Transverse colon (tissue), 4 donors: ENCODE measurements around the gene PRICKLE1. TPM values are rescaled to one million over a fixed set of nuclear protein-coding genes. Genes with fewer than 3 reads are reported as not detected.

Experiments used
- DNase-seq: peaks from one replicate; pipeline ENCODE4 v3.0.0-alpha.2; 2019
- H3K27ac ChIP-seq, 4 donors: fragments of 200-600 bp; sonication (generic); 2 replicates each; pipeline ENCODE4 v1.5.1; 2016 to 2018; ENCODE audit warnings: inconsistent platforms in 4 of 4
- H3K27me3 ChIP-seq: fragments of 200-600 bp; sonication (generic); 2 replicates; pipeline ENCODE4 v1.5.1; 2017; ENCODE audit warnings: inconsistent platforms
- H3K36me3 ChIP-seq, 4 donors: fragments of 200-600 bp; sonication (generic); 2 replicates each; pipeline ENCODE4 v1.5.1; 2017 to 2019; ENCODE audit warnings: inconsistent platforms in 4 of 4
- H3K4me1 ChIP-seq, 4 donors: fragments of 200-600 bp; sonication (generic); 2 replicates each; pipeline ENCODE4 v1.5.1; 2017 to 2020; ENCODE audit warnings: inconsistent platforms in 4 of 4
- H3K4me3 ChIP-seq, 4 donors: fragments of 200-600 bp; sonication (generic); 1 replicate in 1 of 4; 2 replicates in 3 of 4; pipeline versions ENCODE4 v1.5.1 to v1.6.1; 2017 to 2019; ENCODE audit warnings: inconsistent platforms in 4 of 4
- H3K9me3 ChIP-seq, 2 donors: fragments of 200-600 bp; sonication (generic); 2 replicates each; pipeline ENCODE4 v1.5.1; 2017 to 2019; ENCODE audit warnings: inconsistent platforms in 2 of 2
- EP300 ChIP-seq: sonication (generic); formaldehyde crosslinking; IDR thresholded peaks from one replicate; pipeline ENCODE4 v1.6.1; 2017; ENCODE audit warnings: antibody characterized with exemption, low read depth
- POLR2A ChIP-seq: fragments of 450-650 bp; IDR thresholded peaks from one replicate; pipeline ENCODE4 v1.6.1; 2016; ENCODE audit warnings: antibody characterized with exemption, mild to moderate bottlenecking, moderate library complexity
- POLR2AphosphoS5 ChIP-seq, 3 donors: sonication (generic); formaldehyde crosslinking; IDR thresholded peaks; one replicate each; pipeline ENCODE4 v1.6.1; 2016; ENCODE audit warnings: antibody characterized with exemption in 3 of 3
- WGBS, 2 donors: methylation state at CpG; one replicate each; pipeline ENCODE4 v1.1.5; 2018; ENCODE audit warnings: low coverage in 1 of 2; 5-methylcytosine and 5-hydroxymethylcytosine counted together
- in situ Hi-C, 4 donors: fragments of 200-750 bp; cut with MboI; loops; one replicate each; pipeline versions ENCODE4 v1.15.0 to v1.15.1; 2017; ENCODE audit warnings: low sequenced_read_pairs in 3 of 4, low pct_ligation_motif_present in 1 of 4, low pct_unique_long_range_greater_than_20kb in 1 of 4
- intact Hi-C: fragments of 100-400 bp; cut with DNase I; formaldehyde crosslinking; loops from one replicate; pipeline ENCODE4 v1.15.1; 2023; ENCODE audit warnings: low total_unique reads
- total RNA-seq, 4 donors: library from RNA; depleted of rRNA; stranded (reverse); fragments of >200 nt; gene quantifications; one replicate each; pipeline ENCODE4 v1.1.0, GENCODE V29; 2016
- TF ChIP-seq, protein P1 (sequence below), 5 experiments: fragments of 200-600 bp in 3 of 5; fragments of 450-650 bp in 2 of 5; sonication (generic) in 3 of 5; IDR thresholded peaks; 1 replicate in 2 of 5; 2 replicates in 3 of 5; pipeline ENCODE4 v1.5.1; 2016 to 2017; ENCODE audit warnings: antibody characterized with exemption in 5 of 5, inconsistent platforms in 3 of 5, mild to moderate bottlenecking in 2 of 5, moderate library complexity in 1 of 5

Gene PRICKLE1
- total RNA-seq, 4 donors from 2014 or later: 1.2 to 6.4 (median 2.8) TPM

- 17 to 60% methylated on average over 1 to 3 of the region's 3 CpGs for WGBS, 2 donors
- H3K36me3 ChIP-seq: no peaks in the 10 kb centered on the region
- H3K27ac ChIP-seq: no peak overlapping the region
- in situ Hi-C loops: loop anchor here in 2 of 4 donors (25.0 kb wide), 2 partner anchors 112 to 812 kb away; partner anchors contain the start of gene PRICKLE1 (in 1 of the 2)
- intact Hi-C loops: no loop called here
- DNase-seq: no peak
- H3K27me3 ChIP-seq: peaks cover 6% of the 10 kb centered on the region
- H3K4me1 ChIP-seq: peaks cover 0 to 19% (median 0%) of the 10 kb centered on the region in 4 donors
- H3K9me3 ChIP-seq: no peaks in the 10 kb centered on the region
- TF ChIP-seq, protein P1, sequence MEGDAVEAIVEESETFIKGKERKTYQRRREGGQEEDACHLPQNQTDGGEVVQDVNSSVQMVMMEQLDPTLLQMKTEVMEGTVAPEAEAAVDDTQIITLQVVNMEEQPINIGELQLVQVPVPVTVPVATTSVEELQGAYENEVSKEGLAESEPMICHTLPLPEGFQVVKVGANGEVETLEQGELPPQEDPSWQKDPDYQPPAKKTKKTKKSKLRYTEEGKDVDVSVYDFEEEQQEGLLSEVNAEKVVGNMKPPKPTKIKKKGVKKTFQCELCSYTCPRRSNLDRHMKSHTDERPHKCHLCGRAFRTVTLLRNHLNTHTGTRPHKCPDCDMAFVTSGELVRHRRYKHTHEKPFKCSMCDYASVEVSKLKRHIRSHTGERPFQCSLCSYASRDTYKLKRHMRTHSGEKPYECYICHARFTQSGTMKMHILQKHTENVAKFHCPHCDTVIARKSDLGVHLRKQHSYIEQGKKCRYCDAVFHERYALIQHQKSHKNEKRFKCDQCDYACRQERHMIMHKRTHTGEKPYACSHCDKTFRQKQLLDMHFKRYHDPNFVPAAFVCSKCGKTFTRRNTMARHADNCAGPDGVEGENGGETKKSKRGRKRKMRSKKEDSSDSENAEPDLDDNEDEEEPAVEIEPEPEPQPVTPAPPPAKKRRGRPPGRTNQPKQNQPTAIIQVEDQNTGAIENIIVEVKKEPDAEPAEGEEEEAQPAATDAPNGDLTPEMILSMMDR (IDR thresholded peaks at IDR 0.05): no peak
- TF ChIP-seq POLR2A: no peak
- TF ChIP-seq EP300: no peak
- TF ChIP-seq POLR2AphosphoS5 (IDR thresholded peaks at IDR 0.05): no peak
- H3K4me3 ChIP-seq: no peak overlapping the region
Measured at GRCh38 chr12:42475106-42475505, 114.4 kb downstream of the PRICKLE1 start.

- no peak for TF ChIP-seq POLR2AphosphoS5 (IDR thresholded peaks at IDR 0.05)
- TF ChIP-seq EP300: no peak
- TF ChIP-seq POLR2A: no peak
- TF ChIP-seq, protein P1 (IDR thresholded peaks at IDR 0.05): no peak
- in situ Hi-C loops: no loop called here
- 58 to 60% methylated on average over 2 of the region's 2 CpGs for WGBS, 2 donors
- Histone ChIP-seq H3K27ac (no peak overlapping the region), H3K4me1 (peaks cover 0 to 23% (median under 1%) of the 10 kb centered on the region in 4 donors), H3K9me3 (no peaks in the 10 kb centered on the region), H3K4me3 (no peak overlapping the region), H3K36me3 (no peaks in the 10 kb centered on the region), H3K27me3 (no peaks in the 10 kb centered on the region)
- DNase-seq: no peak
- intact Hi-C loops: no loop called here
Measured at GRCh38 chr12:42474391-42474790, 115.2 kb downstream of the PRICKLE1 start.

GRCh38 chr12:42473561-42473960 lies 116.0 kb downstream of the PRICKLE1 start:
- H3K4me1 ChIP-seq: peaks cover 0 to 23% (median 4%) of the 10 kb centered on the region in 4 donors
- no peak overlapping the region for H3K4me3 ChIP-seq
- no peak for DNase-seq
- H3K9me3 ChIP-seq: no peaks in the 10 kb centered on the region
- TF ChIP-seq POLR2AphosphoS5 (IDR thresholded peaks at IDR 0.05) (no peak), EP300 (no peak), POLR2A (no peak)
- TF ChIP-seq, protein P1 (IDR thresholded peaks at IDR 0.05): no peak
- H3K36me3 ChIP-seq: no peaks in the 10 kb centered on the region
- H3K27ac ChIP-seq: no peak overlapping the region
- in situ Hi-C loops (no loop called here), intact Hi-C loops (no loop called here)
- WGBS, 2 donors: 42 to 60% methylated on average over 1 of the region's 1 CpG
- H3K27me3 ChIP-seq: no peaks in the 10 kb centered on the region

DNA sequence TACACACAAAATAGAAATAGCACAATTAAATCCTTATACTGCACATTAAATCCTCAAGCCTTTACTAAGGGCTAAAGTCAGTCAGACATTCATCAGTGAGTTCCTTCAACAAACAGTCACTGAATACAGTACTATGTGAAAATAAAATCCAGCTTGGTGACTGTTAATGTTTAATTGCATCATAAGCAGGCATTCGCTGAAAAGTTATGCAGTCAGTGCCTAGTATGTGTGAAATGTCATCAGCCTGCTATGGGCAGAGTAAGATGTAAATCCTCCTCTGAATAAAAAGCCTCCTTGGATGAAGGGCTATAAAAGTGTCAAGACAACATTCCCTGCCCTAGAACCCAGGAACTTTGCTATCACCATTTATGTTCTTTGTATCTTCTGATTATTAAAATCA lies 116.4 kb downstream of the PRICKLE1 start:
- Histone ChIP-seq H3K36me3 (no peaks in the 10 kb centered on the region), H3K9me3 (no peaks in the 10 kb centered on the region), H3K27me3 (no peaks in the 10 kb centered on the region), H3K27ac (no peak overlapping the region), H3K4me3 (no peak overlapping the region), H3K4me1 (peaks cover 0 to 23% (median 4%) of the 10 kb centered on the region in 4 donors)
- 39 to 43% methylated on average over 1 of the region's 1 CpG for WGBS, 2 donors
- intact Hi-C loops: no loop called here
- in situ Hi-C loops: no loop called here
- TF ChIP-seq EP300 (no peak), POLR2A (no peak), POLR2AphosphoS5 (IDR thresholded peaks at IDR 0.05) (no peak)
- TF ChIP-seq, protein P1 (IDR thresholded peaks at IDR 0.05): no peak
- DNase-seq: no peak
